Gastroesophageal sphincter (tissue), 3 donors: ENCODE results near the gene VPS13D.

Experiments
- POLR2A ChIP-seq, 2 donors: fragments of 450-650 bp; IDR thresholded peaks; one replicate each; pipeline ENCODE4 v1.6.1; 2017; ENCODE audit warnings: antibody characterized with exemption in 2 of 2, mild to moderate bottlenecking in 2 of 2, moderate library complexity in 1 of 2
- TF ChIP-seq, protein P1 (sequence below), 4 experiments: fragments of 200-600 bp in 2 of 4; fragments of 450-650 bp in 2 of 4; sonication (generic) in 1 of 4; IDR thresholded peaks; one replicate each; pipeline ENCODE4 v1.5.1; 2017 to 2019; ENCODE audit warnings: antibody characterized with exemption in 4 of 4, mild to moderate bottlenecking in 2 of 4, moderate library complexity in 2 of 4

DNA sequence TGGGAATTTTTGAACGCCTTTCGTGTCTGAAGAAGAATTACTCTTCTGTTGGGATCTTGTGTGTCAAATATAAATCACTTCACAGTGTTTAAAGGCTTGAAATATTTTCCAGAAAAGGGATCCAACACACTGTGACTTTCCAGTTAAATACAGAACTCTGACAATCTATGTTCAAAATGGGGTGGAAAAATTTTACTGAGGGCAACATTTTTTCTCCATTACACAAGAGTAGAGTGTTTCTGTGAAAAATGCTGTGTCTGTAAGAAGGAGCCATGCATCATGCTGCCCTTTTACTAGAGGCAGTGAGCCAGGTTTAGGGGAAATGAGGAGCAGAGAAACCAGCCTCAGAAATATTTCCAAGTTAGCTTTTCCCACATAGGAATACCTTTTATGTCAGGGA is 86.5 kb downstream of the VPS13D start:
- TF ChIP-seq, protein P1, sequence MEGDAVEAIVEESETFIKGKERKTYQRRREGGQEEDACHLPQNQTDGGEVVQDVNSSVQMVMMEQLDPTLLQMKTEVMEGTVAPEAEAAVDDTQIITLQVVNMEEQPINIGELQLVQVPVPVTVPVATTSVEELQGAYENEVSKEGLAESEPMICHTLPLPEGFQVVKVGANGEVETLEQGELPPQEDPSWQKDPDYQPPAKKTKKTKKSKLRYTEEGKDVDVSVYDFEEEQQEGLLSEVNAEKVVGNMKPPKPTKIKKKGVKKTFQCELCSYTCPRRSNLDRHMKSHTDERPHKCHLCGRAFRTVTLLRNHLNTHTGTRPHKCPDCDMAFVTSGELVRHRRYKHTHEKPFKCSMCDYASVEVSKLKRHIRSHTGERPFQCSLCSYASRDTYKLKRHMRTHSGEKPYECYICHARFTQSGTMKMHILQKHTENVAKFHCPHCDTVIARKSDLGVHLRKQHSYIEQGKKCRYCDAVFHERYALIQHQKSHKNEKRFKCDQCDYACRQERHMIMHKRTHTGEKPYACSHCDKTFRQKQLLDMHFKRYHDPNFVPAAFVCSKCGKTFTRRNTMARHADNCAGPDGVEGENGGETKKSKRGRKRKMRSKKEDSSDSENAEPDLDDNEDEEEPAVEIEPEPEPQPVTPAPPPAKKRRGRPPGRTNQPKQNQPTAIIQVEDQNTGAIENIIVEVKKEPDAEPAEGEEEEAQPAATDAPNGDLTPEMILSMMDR (IDR thresholded peaks at IDR 0.05) = no peak
- TF ChIP-seq POLR2A (IDR thresholded peaks at IDR 0.05) = no peak
